ENCODE results near the gene WDR64.
A peak's percentile ranks its signal among the peaks of the same experiment; 100 is the strongest.
"Not testable (repeated sequence)": the region's sequence is repeated elsewhere in the genome, so short reads cannot be mapped to it uniquely, and the experiment has no call there.

The WDR64 gene

GRCh38 chr1:241813768-241814320, 161.8 kb downstream of the WDR64 start:
- FAIRE-seq, result peak; percentile 53

- FAIRE-seq, result no peak
Measured at GRCh38 chr1:241816008-241816407, 163.9 kb downstream of the WDR64 start.

- no peak for FAIRE-seq
Measured at GRCh38 chr1:241817331-241817792, 165.3 kb downstream of the WDR64 start.

GRCh38 chr1:241817956-241818612, 166.0 kb downstream of the WDR64 start:
- FAIRE-seq, result no peak

GRCh38 chr1:241819340-241819866, 167.3 kb downstream of the WDR64 start:
- FAIRE-seq, result no peak

- FAIRE-seq, result no peak
Measured at GRCh38 chr1:241821363-241821762, 169.3 kb downstream of the WDR64 start.

GRCh38 chr1:241822846-241823245, 170.8 kb downstream of the WDR64 start:
- FAIRE-seq, result no peak

GRCh38 chr1:241823925-241824324, 171.8 kb downstream of the WDR64 start:
- FAIRE-seq, result no peak

GRCh38 chr1:241825581-241825980, 173.5 kb downstream of the WDR64 start:
- FAIRE-seq, result no peak

GRCh38 chr1:241826613-241827012, 174.5 kb downstream of the WDR64 start:
- not testable (repeated sequence) for FAIRE-seq

GRCh38 chr1:241827264-241827663, 175.2 kb downstream of the WDR64 start:
- FAIRE-seq, result no peak

- no peak for FAIRE-seq
Measured at GRCh38 chr1:241828463-241829021, 176.5 kb downstream of the WDR64 start.

GRCh38 chr1:241829468-241829867, 177.4 kb downstream of the WDR64 start:
- peak; percentile 89 for FAIRE-seq

- peak; percentile 98 for FAIRE-seq
Measured at GRCh38 chr1:241834733-241835377, 182.8 kb downstream of the WDR64 start.

- FAIRE-seq, result no peak
Measured at GRCh38 chr1:241836941-241837340, 184.9 kb downstream of the WDR64 start.

- no peak for FAIRE-seq
Measured at GRCh38 chr1:241837416-241837815, 185.3 kb downstream of the WDR64 start.

GRCh38 chr1:241837901-241838300, 185.8 kb downstream of the WDR64 start:
- no peak for FAIRE-seq

- FAIRE-seq, result no peak
Measured at GRCh38 chr1:241838897-241839296, 186.8 kb downstream of the WDR64 start.

GRCh38 chr1:241839369-241839979, 187.4 kb downstream of the WDR64 start:
- no peak for FAIRE-seq

- FAIRE-seq, result no peak
Measured at GRCh38 chr1:241840164-241840563, 188.1 kb downstream of the WDR64 start.

GRCh38 chr1:241841691-241842090, 189.6 kb downstream of the WDR64 start:
- FAIRE-seq, result no peak

GRCh38 chr1:241842565-241842964, 190.5 kb downstream of the WDR64 start:
- FAIRE-seq, result no peak

GRCh38 chr1:241844593-241844992, 192.5 kb downstream of the WDR64 start:
- FAIRE-seq, result no peak
